Measurements from ENCODE around the gene ZFR2.
"Not testable (repeated sequence)": the region's sequence is repeated elsewhere in the genome, so short reads cannot be mapped to it uniquely, and the experiment has no call there.

Gene ZFR2

DNA sequence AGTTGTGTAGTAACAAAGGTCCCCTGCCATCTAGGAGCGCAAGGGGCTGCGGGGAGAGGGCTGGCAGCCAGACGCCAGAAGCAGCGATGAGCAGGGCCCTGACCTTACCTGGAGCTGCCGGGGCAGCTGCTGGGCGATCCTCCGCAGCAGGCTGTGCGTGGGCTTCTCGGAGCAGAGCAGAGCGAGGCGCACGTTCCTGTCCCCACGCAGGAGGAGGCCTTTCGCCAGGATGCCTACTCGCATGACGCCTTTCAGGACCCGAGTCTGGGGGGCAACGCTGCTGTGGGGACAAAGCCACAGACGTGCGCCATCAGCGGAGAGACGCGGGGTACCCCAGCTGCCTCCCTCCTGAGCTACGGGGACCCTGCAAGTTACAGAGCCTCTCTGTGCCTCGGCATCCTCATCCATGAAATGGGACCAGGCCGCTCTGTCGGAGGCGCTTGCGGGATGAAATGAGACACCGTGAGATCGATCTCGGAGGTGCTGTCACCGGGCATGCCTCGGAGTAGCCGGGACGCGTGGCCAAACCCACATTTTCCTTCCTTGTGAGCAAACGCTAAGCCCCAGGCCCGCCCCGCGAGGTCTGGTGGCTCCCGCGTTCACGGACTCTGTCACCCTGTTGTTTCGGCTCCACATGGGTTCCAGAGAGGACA lies 52.1 kb downstream of the ZFR2 start:
- DNase-seq (ENCODE audit: low read depth in 2 of 2): no peak

DNA sequence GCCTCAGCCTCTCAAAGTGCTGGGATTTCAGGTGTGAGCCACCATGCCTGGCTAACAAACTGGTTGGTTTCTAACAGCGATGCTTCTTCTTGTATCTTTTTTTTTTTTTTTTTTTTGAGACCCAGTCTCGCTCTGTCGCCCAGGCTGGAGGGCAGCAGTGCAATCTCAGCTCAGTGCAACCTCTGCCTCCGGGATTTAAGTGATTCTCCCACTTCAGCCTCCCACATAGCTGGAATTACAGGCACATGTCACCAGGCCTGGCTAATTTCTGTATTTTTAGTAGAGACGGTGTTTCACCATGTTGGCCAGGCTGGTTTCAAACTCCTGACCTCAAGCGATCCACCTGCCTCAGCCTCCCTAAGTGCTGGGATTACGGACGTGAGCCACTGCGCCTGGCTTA lies 52.7 kb downstream of the ZFR2 start:
- not testable (repeated sequence) for DNase-seq (ENCODE audit: low read depth in 2 of 2)

- DNase-seq (ENCODE audit: low read depth in 2 of 2): no peak
Observed at GRCh38 chr19:3814648-3815047, 54.2 kb downstream of the ZFR2 start.

GRCh38 chr19:3813473-3814392 lies 55.1 kb downstream of the ZFR2 start:
- DNase-seq (ENCODE audit: low read depth in 2 of 2): no peak

DNA sequence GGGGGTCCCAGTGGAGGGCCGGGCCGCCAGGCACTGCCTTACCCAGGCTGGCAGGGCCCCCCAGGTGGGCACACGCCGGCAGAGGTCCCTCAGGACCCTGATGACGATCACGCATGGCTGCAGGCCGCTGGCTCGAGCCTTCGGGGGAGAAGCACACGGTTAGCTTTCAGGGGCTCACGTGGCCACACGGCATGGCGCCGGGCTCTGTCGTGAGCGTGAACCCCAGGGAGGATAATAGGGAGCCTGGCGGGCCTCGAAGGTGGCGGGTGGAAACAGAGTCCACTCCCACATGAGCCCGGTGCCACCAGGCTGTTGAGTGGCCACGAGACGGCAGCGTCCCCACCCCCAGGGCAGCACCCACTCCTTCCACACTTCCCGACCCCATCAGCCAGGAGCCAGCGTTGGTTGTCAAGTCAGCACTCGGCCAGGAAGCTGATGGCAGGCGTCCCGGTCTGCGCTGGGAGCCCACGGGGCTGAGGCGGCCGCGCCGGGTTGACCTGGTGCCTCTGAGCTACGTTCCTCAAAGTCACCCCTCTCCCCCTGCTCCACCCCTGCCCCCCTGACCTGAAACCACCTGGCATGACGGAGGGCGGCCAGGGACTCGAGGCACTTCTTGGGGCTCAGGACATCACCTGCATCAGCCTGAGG lies 58.0 kb downstream of the ZFR2 start:
- no peak for DNase-seq (ENCODE audit: low read depth in 2 of 2)

- DNase-seq (ENCODE audit: low read depth in 2 of 2): no peak
Observed at GRCh38 chr19:3809881-3810707, 58.7 kb downstream of the ZFR2 start.

DNA sequence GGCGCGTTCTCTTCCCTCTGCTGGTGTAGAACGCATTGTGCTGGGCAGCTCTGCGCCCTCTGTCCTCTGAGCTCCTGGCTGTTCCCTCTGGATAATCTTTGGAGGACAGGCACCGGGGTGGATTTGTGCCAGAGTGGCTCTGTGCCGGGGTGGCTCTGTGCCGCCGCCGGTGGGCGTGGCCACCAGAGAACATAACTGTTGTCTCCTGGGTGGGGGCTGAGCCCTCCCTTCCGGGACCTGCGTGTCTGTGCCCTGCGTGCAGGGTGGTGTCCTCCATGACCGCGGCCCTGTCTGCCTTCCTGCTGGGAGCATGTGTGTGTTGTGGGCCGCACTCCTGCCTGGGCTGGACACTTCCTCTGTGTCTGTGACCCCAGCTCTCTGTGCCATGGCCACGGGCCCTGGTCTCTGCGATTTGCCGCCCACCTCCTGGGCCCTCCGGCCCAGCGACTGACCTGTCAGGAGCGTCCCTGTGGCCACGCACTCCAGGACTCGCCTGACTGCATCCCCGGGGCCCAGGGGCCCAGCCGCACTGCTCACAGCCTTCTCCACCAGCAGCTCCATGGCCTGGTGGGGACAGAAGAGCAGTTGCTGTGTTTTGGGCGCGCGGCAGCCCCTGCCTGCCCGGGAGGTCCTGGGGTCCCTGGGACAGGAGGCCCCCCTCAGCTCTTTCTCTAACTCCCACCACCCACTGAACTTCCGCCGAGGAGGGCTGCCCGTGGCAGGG lies 60.3 kb downstream of the ZFR2 start:
- no peak for DNase-seq (ENCODE audit: low read depth in 2 of 2)

DNA sequence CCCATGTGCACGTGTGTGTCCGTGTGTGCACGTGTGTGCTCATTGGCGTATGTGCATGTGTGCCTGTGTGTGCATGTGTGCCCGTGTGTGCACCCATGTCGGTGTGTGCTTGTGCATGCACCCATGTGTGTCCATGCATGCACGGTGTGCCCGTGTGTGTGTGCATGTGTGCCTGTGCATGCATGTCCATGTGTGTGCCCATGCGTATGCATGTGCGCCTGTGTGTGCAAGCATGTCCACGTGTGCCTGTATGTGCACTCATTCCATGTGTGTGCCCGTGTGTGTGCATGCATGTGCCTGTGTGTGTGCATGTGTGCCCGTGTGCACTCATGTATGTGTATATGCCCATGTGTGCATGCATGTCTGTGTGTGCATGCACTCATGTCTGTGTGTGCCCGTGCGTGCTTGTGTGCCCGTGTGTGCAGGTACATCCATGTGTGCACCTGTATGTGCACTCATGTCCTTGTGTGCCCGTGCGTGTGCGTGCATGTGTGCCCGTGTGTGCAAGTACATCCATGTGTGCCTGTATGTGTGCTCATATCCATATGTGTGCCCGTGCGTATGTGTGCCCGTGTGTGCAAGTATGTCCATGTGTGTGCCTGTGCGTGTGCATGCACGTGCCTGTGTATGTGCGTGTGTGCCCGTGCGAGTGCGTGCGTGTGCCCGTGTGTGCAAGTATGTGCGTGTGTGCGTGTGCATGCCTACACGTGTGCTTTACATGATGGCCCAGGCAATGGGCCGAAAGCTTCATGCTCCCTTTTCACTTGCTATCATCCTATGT lies 61.1 kb downstream of the ZFR2 start:
- DNase-seq (ENCODE audit: low read depth in 2 of 2): no peak

DNA sequence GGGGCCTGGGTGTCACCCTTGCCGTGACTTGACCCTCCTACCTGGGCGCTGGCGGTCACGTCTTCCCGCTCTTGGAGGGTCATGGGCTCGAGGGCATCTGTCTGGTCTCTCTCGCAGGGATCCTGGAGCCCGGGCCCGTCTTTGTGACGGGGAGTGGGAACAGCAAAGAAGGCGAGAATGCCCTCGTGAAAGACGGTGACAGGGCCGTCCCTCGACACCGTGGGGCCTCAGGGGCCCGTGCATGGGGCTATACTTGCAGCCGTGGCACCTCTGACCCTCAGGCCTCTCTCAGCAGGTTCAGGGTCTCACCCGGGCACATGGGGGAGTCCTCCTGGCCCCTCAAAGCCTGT lies 61.7 kb downstream of the ZFR2 start:
- no peak for DNase-seq (ENCODE audit: low read depth in 2 of 2)

- DNase-seq (ENCODE audit: low read depth in 2 of 2): no peak
Observed at GRCh38 chr19:3805859-3806258, 63.0 kb downstream of the ZFR2 start.

- no peak for DNase-seq (ENCODE audit: low read depth in 2 of 2)
Observed at GRCh38 chr19:3804429-3804828, 64.4 kb downstream of the ZFR2 start.

GRCh38 chr19:3803986-3804385 lies 64.9 kb downstream of the ZFR2 start:
- no peak for DNase-seq (ENCODE audit: low read depth in 2 of 2)

DNA sequence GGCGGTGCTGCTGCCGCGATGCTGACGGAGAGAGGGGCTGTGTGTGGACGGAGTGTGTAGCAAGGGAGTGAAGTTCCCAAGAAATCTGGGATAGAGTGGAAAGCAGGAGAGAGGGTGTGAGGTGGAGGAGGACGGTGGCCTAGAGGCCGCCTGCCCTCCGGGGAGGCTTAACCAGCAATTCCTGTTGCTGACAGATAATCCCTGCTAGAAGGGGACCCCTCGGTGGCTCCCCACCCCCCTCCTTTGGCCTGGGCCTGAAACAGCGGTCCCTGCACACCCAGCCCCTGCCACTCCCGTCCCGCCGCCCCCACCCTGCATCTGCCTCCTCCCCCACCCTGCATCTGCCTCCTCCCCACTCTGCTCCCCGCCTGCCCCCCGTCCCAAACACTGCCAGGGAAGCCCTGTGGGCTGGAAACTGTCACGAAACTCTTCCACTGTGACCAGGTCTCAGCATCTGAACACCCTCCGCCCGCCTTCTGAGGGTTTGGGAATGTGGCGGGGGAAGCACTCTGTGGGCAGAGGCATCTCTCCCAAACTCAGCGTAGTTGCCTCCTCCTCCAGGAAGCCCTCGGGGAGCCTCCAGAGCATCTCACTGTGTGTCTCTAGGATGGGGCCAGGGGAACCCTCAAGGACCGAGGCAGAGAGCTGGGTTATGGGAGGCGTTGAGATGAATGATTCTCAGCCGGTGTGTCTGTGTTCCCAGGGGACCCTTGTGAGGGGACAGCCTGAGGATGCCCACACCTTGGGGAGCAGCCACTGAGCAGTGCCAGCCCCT lies 65.5 kb downstream of the ZFR2 start:
- DNase-seq (ENCODE audit: low read depth in 2 of 2): no peak

- peak in 1 of 2 donors; percentile 50 for DNase-seq (ENCODE audit: low read depth in 2 of 2)
Observed at GRCh38 chr19:3801412-3802096, 67.3 kb downstream of the ZFR2 start.

GRCh38 chr19:3800996-3801395 lies 67.8 kb downstream of the ZFR2 start:
- DNase-seq (ENCODE audit: low read depth in 2 of 2): no peak

DNA sequence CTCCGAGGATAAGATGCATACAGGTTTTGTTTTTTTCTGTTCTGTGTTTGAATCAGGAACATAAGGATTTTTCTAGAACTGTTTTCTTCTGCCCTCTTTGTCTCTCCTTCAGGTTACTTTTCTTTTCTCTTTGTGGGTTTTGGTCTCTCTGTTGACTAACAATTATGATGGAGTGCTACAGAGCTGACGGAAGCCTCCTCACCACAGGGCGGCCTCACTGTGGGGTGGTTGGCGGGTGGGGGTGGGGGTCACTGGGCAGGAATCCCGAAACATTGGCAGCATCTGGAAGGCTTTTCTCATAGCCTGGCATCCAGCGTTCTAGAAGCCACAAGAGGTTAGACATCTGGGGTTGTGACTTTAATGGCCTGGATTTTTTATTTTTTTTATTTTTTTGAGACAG lies 70.7 kb downstream of the ZFR2 start:
- DNase-seq (ENCODE audit: low read depth in 2 of 2): no peak

GRCh38 chr19:3796358-3796757 lies 72.5 kb downstream of the ZFR2 start:
- DNase-seq (ENCODE audit: low read depth in 2 of 2): no peak

- no peak for DNase-seq (ENCODE audit: low read depth in 2 of 2)
Observed at GRCh38 chr19:3793799-3794198, 75.0 kb downstream of the ZFR2 start.

- no peak for DNase-seq (ENCODE audit: low read depth in 2 of 2)
Observed at GRCh38 chr19:3792114-3792513, 76.7 kb downstream of the ZFR2 start.
